Cardiac septum (tissue), 1 donor: ENCODE results near the gene FOLH1. TPM values are rescaled to one million over a fixed set of nuclear protein-coding genes. Genes with fewer than 3 reads are reported as not detected.
"Not testable (repeated sequence)": the region's sequence is repeated elsewhere in the genome, so short reads cannot be mapped to it uniquely, and the experiment has no call there.

Experiments
- DNase-seq: peaks from one replicate; pipeline ENCODE4 v3.0.0-alpha.2; 2020; ENCODE audit warnings: low spot score
- intact Hi-C: fragments of 100-400 bp; cut with DNase I; formaldehyde crosslinking; loops from one replicate; pipeline ENCODE4 v1.14.0; 2022
- total RNA-seq: library from RNA; stranded (reverse); fragmentation: NEBNext Ultra II Directional; extraction: Animal tissue kit (Norgen Biotek cat#: 25700); gene quantifications from one replicate; pipeline ENCODE4 v1.2.1, GENCODE V29; 2021
- donor health status: DM: no; HTN: no; CAD: no.

Gene FOLH1
- total RNA-seq, 1 donor from 2014 or later: 0.59 TPM

GRCh38 chr11:49186225-49186624 is 22.2 kb downstream of the FOLH1 start:
- intact Hi-C loops, DNase-seq: not testable (repeated sequence)

GRCh38 chr11:49185597-49185996 is 22.8 kb downstream of the FOLH1 start:
- intact Hi-C loops: not testable (repeated sequence)

DNA sequence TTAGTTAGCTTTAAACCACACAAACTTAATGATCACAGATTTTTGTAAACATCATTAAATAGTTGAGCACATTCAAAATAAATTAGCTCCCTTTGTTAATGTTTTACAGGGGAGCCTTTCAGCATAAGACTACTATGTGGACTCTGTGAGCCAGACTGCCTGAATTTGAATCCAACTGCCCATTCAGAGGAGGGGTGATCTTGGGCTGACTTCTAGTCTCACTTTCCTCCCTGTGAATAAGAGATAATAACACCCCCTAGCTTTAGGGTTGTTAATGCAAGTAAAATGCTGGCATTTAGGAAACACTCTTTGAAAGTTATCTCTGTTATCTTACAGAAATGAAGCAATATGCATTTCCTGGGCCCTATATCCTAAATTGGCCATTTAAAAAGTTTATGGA is 23.6 kb downstream of the FOLH1 start:
- DNase-seq, intact Hi-C loops: not testable (repeated sequence)

More at GRCh38 chr11:49185597-49185996, 22.8 kb downstream of the FOLH1 start:
- DNase-seq: not testable (repeated sequence)

DNA sequence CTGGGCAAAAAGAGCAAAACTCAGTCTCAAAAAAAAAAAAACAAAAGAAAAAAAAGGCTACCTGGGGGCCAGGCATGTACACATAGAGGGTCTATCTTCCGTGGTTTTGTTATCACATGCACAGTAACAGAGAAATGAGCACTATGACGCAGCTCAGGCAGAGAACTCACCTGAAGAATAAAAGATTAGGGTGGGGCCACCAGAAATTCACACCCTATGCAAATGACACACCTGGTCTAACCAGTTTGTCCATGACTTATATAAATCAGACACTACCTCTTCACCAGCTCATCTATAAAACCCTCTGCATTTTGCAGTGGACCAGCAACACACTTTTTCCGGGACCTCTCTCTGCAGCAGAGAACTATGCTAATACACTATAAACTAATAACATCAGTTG is 30.5 kb downstream of the FOLH1 start:
- DNase-seq, intact Hi-C loops: not testable (repeated sequence)

DNA sequence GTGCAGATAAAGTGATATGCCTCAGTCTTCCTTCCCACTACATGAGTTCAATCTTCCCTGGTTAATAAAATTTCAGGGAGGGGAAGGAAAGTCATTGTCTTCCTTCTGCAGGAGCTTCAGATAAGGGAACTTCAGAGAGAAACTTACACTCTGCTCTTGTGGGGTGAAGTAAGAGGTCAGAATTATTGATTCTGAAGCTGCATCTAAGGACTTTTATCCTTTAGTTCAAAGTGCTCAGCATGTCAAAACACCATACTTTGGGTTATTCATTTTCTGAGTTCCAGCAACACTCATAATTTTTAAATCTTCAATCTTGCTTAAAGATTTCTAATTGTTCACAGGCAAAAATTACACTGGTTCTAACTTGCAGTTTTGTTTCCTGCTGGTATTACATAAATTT is 33.0 kb downstream of the FOLH1 start:
- DNase-seq, intact Hi-C loops: not testable (repeated sequence)

- DNase-seq, intact Hi-C loops: not testable (repeated sequence)
These were observed 33.6 kb downstream of the FOLH1 start for GRCh38 chr11:49174691-49175366.

DNA sequence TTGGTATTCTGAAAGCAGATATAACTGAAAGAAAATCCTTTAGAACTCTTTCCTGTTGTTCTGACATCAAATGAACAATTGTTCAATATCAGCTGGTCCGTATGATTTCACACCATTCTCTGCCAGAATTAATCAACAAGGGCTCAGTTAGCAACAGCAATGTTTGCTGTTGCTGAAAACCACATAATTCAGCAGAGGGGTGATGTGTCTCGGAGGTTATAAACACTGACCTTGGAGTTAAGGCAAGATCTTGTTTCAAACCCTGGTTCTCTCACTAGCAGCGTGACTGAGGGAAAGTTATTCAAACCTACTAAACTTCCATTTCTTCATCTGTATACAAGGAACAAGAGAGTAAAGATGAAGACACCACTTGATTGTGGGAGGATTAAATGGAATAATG is 36.8 kb downstream of the FOLH1 start:
- DNase-seq, intact Hi-C loops: not testable (repeated sequence)

DNA sequence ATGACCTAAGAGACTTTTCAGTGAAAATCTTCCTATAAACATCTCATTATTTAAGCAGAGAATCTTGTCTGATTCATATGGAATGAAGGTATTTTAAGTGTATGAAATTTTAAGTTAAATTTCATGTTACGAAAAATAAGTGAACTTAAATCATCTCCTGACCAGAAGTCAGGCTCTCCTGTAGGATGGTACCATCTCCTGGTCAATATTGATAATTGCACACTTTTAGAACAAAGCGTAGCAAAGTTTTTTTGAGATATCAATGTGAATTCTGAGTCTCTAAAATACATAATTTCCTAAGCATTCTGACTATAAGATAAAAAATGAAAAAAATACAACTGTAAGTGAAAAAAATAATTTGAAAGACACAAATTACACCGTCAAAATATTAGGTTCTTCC is 38.8 kb downstream of the FOLH1 start:
- DNase-seq, intact Hi-C loops: not testable (repeated sequence)

GRCh38 chr11:49168992-49169391 is 39.4 kb downstream of the FOLH1 start:
- intact Hi-C loops, DNase-seq: not testable (repeated sequence)

DNA sequence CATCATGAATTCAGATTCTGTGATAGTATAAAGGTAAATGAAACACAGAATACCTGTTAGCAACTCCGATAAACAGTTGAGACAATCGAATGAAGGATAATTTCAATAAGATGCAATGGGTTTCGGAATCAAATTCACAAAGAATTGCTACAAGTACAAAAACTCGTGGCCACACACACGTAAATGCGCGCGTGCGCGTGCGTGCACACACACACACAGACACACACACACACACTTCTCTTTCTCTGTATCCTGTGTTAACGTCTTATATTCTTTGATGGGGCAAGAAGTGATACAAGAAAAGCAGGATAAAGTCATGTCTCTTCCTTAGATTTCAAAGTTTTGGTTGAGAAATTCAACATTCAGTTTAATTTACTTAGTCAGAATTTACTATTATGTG is 57.2 kb downstream of the FOLH1 start:
- DNase-seq: no peak
- intact Hi-C loops: no loop called here

DNA sequence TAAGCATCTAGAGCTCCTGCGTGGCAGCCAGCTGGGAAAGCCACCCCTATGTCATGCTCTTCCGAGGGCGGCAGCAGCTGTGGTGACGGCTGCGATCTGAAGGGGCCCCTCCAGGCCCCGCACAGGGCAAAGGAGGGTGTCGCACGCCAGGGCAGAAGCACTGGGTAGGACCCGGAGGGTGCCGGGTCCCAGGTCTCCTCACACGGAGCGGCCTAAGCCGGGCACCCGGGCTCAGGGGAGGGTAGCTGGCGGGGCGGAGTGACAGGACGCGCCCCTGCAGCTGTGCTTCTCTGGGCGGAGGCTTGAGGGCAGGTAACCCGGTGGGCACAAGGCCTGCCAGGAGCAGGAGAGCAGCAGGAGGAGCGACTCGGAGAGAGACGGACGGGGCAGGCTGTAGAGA is 106.0 kb downstream of the FOLH1 start:
- DNase-seq, intact Hi-C loops: not testable (repeated sequence)

Other genes with a start within 250 kb of the FOLH1 start
- not detected for gene TRIM51G, start 224.7 kb downstream of the FOLH1 start, total RNA-seq
- gene TRIM49B, start 179.8 kb downstream of the FOLH1 start, total RNA-seq: not detected
- not detected for gene TRIM64C, start 149.5 kb downstream of the FOLH1 start, total RNA-seq